ACC112 (cell line): ENCODE measurements around the gene DQX1.

Experiments used
- H2AFZ ChIP-seq: fragments of 200-600 bp; sonication (generic); one replicate; pipeline ENCODE4 v1.6.0; 2017; ENCODE audit warnings: antibody characterized with exemption, low read length; ENCODE audit not compliant: unreplicated experiment
- H3K27ac ChIP-seq: fragments of 200-600 bp; sonication (generic); 2 replicates; pipeline ENCODE4 v1.5.1; 2014; ENCODE audit warnings: low read depth, mild to moderate bottlenecking, antibody characterized with exemption, low read length, moderate library complexity
- H3K27me3 ChIP-seq: fragments of 200-600 bp; sonication (generic); 2 replicates; pipeline ENCODE4 v1.6.1; 2014; ENCODE audit warnings: mild to moderate bottlenecking, antibody characterized with exemption, low read length, moderate library complexity, mixed read lengths; ENCODE audit not compliant: insufficient read depth
- H3K36me3 ChIP-seq: fragments of 200-600 bp; sonication (generic); 2 replicates; pipeline ENCODE4 v1.6.1; 2016; ENCODE audit warnings: mild to moderate bottlenecking, antibody characterized with exemption, low read length, moderate library complexity, mixed read lengths; ENCODE audit not compliant: insufficient read depth
- H3K4me1 ChIP-seq: fragments of 200-600 bp; sonication (generic); one replicate; pipeline ENCODE4 v1.6.1; 2016; ENCODE audit warnings: low read length, mixed read lengths; ENCODE audit not compliant: insufficient read depth, unreplicated experiment, control insufficient read depth
- H3K4me3 ChIP-seq: fragments of 200-600 bp; sonication (generic); 2 replicates; pipeline ENCODE4 v1.5.1; 2014; ENCODE audit warnings: mild to moderate bottlenecking, low read depth, low read length
- H3K79me2 ChIP-seq: fragments of 200-600 bp; sonication (generic); one replicate; pipeline ENCODE4 v1.6.0; 2016; ENCODE audit warnings: low read length; ENCODE audit not compliant: control insufficient read depth, unreplicated experiment, insufficient read depth

The DQX1 gene

GRCh38 chr2:74507145-74507925 lies 18.7 kb downstream of the DQX1 start, which contains the start of gene PCGF1:
Gene PCGF1 (minus strand): TSS chr2:74507695. CDS start chr2:74507668, 27 bp downstream.
- Histone ChIP-seq H3K27ac (peak within 1 kb of the TSS; percentile 97), H2AFZ (peak within 1 kb of the TSS; percentile 84)

DNA sequence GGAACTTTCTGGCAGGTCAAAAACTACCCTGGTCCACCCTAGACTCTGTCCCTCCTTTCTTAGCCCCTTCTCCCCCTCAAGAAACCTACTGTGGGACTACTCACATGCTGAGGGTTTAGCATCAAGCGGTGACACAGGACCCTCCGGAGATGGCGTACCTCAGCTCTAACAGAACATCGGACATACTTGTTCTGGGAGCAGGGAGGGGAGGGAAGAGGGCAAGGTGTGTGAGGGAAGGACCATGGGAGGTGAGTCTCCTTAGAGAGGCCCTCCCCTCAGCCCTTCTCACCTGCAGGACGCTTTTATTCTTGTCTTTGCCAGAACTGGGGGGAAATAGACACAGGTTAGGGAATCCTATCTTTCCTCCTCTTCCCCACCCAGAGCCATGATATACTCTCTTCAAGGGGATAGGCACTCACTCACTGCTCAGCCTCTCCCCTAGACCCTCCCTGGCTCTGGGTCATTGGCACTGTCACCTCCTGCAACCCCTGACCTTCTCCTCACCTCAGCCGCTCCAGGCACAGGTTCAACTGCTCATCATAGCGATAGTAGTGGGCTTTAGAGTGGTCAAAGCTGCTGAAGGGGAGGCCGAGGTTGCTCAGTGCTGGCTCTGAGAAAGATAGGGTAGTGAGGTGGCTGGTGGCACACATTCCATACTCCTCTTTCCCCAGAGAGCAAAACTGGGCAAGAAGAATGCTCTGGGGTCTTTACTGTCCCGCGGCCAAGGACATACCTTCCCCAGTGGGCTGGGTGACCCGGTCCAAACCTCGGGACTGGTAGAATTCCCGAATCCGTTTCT lies 20.4 kb downstream of the DQX1 start:
- Histone ChIP-seq H3K4me1 (peaks cover 34% of the 10 kb centered on the region), H3K4me3 (peak overlapping the region; percentile 76), H2AFZ (no peak overlapping the region), H3K79me2 (peaks cover 32% of the 10 kb centered on the region), H3K36me3 (no peaks in the 10 kb centered on the region), H3K27ac (peak overlapping the region; percentile 82), H3K27me3 (no peaks in the 10 kb centered on the region)

More at GRCh38 chr2:74507145-74507925, 18.7 kb downstream of the DQX1 start, which contains the start of gene PCGF1:
- Histone ChIP-seq H3K79me2 (peaks cover 30% of the 10 kb centered on the region), H3K27me3 (peaks cover 8% of the 10 kb centered on the region), H3K4me3 (peak within 1 kb of the TSS; percentile 84), H3K4me1 (peaks cover 34% of the 10 kb centered on the region), H3K36me3 (no peaks in the 10 kb centered on the region)

- peak overlapping the region; percentile 76 for H3K4me3 ChIP-seq
- H3K36me3 ChIP-seq = no peaks in the 10 kb centered on the region
- H3K27ac ChIP-seq = peak overlapping the region; percentile 82; the same call in 1 of the 2 replicates
- peaks cover 34% of the 10 kb centered on the region for H3K4me1 ChIP-seq
- H3K79me2 ChIP-seq = peaks cover 32% of the 10 kb centered on the region
- H2AFZ ChIP-seq = no peak overlapping the region
- no peaks in the 10 kb centered on the region for H3K27me3 ChIP-seq
Measured at GRCh38 chr2:74504591-74504990, 21.4 kb downstream of the DQX1 start.

- H3K36me3 ChIP-seq = no peaks in the 10 kb centered on the region
- H3K27ac ChIP-seq = peak overlapping the region; percentile 82
- peak overlapping the region; percentile 76 for H3K4me3 ChIP-seq
- no peaks in the 10 kb centered on the region for H3K27me3 ChIP-seq
- peaks cover 32% of the 10 kb centered on the region for H3K79me2 ChIP-seq
- H3K4me1 ChIP-seq = peaks cover 34% of the 10 kb centered on the region
- H2AFZ ChIP-seq = peak overlapping the region; percentile 57
Measured at GRCh38 chr2:74503506-74504475, 22.2 kb downstream of the DQX1 start.

- peak overlapping the region; percentile 57 for H2AFZ ChIP-seq
Measured at GRCh38 chr2:74502720-74503505, 23.1 kb downstream of the DQX1 start.

GRCh38 chr2:74502147-74502719 lies 23.8 kb downstream of the DQX1 start:
- no peaks in the 10 kb centered on the region for H3K36me3 ChIP-seq
- peak overlapping the region; percentile 57 for H2AFZ ChIP-seq
- peak overlapping the region; percentile 76 for H3K4me3 ChIP-seq
- peaks cover 41% of the 10 kb centered on the region for H3K4me1 ChIP-seq
- H3K27me3 ChIP-seq = no peaks in the 10 kb centered on the region
- H3K79me2 ChIP-seq = peaks cover 32% of the 10 kb centered on the region
- no peak overlapping the region for H3K27ac ChIP-seq

More at GRCh38 chr2:74502720-74503505, 23.1 kb downstream of the DQX1 start:
- Histone ChIP-seq H3K27me3 (no peaks in the 10 kb centered on the region), H3K4me1 (peaks cover 39% of the 10 kb centered on the region), H3K79me2 (peaks cover 32% of the 10 kb centered on the region), H3K4me3 (peak overlapping the region; percentile 76), H3K27ac (peak overlapping the region; percentile 82), H3K36me3 (no peaks in the 10 kb centered on the region)

GRCh38 chr2:74501335-74502071 lies 24.5 kb downstream of the DQX1 start:
- H3K36me3 ChIP-seq = no peaks in the 10 kb centered on the region
- peak overlapping the region; percentile 76 for H3K4me3 ChIP-seq
- H3K27ac ChIP-seq = no peak overlapping the region
- H3K4me1 ChIP-seq = peaks cover 36% of the 10 kb centered on the region
- peaks cover 32% of the 10 kb centered on the region for H3K79me2 ChIP-seq
- no peak overlapping the region for H2AFZ ChIP-seq
- H3K27me3 ChIP-seq = no peaks in the 10 kb centered on the region

GRCh38 chr2:74500578-74500946 lies 25.5 kb downstream of the DQX1 start:
- H3K36me3 ChIP-seq = no peaks in the 10 kb centered on the region
- H3K79me2 ChIP-seq = peaks cover 26% of the 10 kb centered on the region
- H3K4me1 ChIP-seq = peaks cover 31% of the 10 kb centered on the region
- no peak overlapping the region for H3K4me3 ChIP-seq
- no peaks in the 10 kb centered on the region for H3K27me3 ChIP-seq
- no peak overlapping the region for H3K27ac ChIP-seq
- H2AFZ ChIP-seq = no peak overlapping the region
